SH-SY5Y (cell line): ENCODE data around the gene PAGE2B.

Experiments used
- GATA2 ChIP-seq: IDR thresholded peaks from 2 replicates; pipeline ENCODE4 v1.6.1; 2011; ENCODE audit warnings: mild to moderate bottlenecking, low read depth, low read length
- GATA3 ChIP-seq: IDR thresholded peaks from 2 replicates; pipeline ENCODE4 v1.6.1; 2011; ENCODE audit warnings: low read depth, mild to moderate bottlenecking, low read length, moderate library complexity

- no peak for TF ChIP-seq GATA3
- TF ChIP-seq GATA2 = no peak
Measured at GRCh38 chrX:55102754-55103153, 27.9 kb downstream of the PAGE2B start.
